SK-N-MC (cell line): ENCODE results near the gene TNFSF9.

Experiments
- DNase-seq: peaks from one replicate; pipeline ENCODE4 v3.0.0-alpha.2; 2011; ENCODE audit warnings: low read depth, low spot score
- H3K27ac ChIP-seq: fragments of 200-600 bp; sonication (generic); 2 replicates; pipeline ENCODE4 v1.5.1; 2016; ENCODE audit warnings: mixed run types
- H3K36me3 ChIP-seq: fragments of 200-600 bp; sonication (generic); 2 replicates; pipeline ENCODE4 v1.6.1; 2017; ENCODE audit warnings: antibody characterized with exemption, low read length, mixed read lengths; ENCODE audit not compliant: insufficient read depth
- H3K4me3 ChIP-seq: fragments of 200-600 bp; sonication (generic); 2 replicates; pipeline ENCODE4 v1.5.1; 2016
- H3K9ac ChIP-seq: fragments of 200-600 bp; sonication (generic); 2 replicates; pipeline ENCODE4 v1.8.0; 2017; ENCODE audit warnings: mixed run types, mixed read lengths; ENCODE audit not compliant: insufficient read length
- H3K9me3 ChIP-seq: fragments of 200-600 bp; sonication (generic); 2 replicates; pipeline ENCODE4 v1.6.1; 2017; ENCODE audit warnings: low read depth, mild to moderate bottlenecking, antibody characterized with exemption, low read length, moderate library complexity, mixed read lengths
- EZH2 ChIP-seq: fragments of 200-600 bp; sonication (generic); IDR thresholded peaks from one replicate; pipeline ENCODE4 v1.6.1; 2017; ENCODE audit warnings: antibody characterized with exemption
- FOXP2 ChIP-seq: optimal IDR thresholded peaks from 2 replicates; pipeline ENCODE3; 2011; ENCODE audit warnings: mild to moderate bottlenecking, moderate library complexity; ENCODE audit not compliant: insufficient read depth; ENCODE audit errors: extremely low read length, control extremely low read depth
- POLR2AphosphoS5 ChIP-seq: IDR thresholded peaks from 2 replicates; pipeline ENCODE4 v1.6.1; 2012; ENCODE audit warnings: mild to moderate bottlenecking, low read depth, low read length, borderline replicate concordance

The TNFSF9 gene

GRCh38 chr19:6530386-6531162 is at the start of gene TNFSF9:
TSS of gene TNFSF9 (plus strand) at chr19:6531026. CDS start at chr19:6531037, 11 bp downstream.
- peak; percentile 72 for DNase-seq
- TF ChIP-seq FOXP2: no peak
- TF ChIP-seq POLR2AphosphoS5: peak; percentile 98
- TF ChIP-seq EZH2: no peak
- Histone ChIP-seq H3K9me3 (no peaks in the 10 kb centered on the region), H3K27ac (peak within 1 kb of the TSS; percentile 87), H3K9ac (peak within 1 kb of the TSS; percentile 93), H3K36me3 (peaks cover 10% of the 10 kb centered on the region), H3K4me3 (peak within 1 kb of the TSS; percentile 92)

GRCh38 chr19:6481541-6482342 is 49.1 kb upstream of the TNFSF9 start, which contains the start of gene DENND1C:
TSS of gene DENND1C (minus strand) at chr19:6481787. CDS start at chr19:6481695, 92 bp downstream.
- Histone ChIP-seq H3K27ac (no peak within 1 kb of the TSS), H3K9me3 (no peaks in the 10 kb centered on the region), H3K9ac (no peak within 1 kb of the TSS), H3K4me3 (no peak within 1 kb of the TSS), H3K36me3 (no peaks in the 10 kb centered on the region)
- DNase-seq: no peak
- TF ChIP-seq POLR2AphosphoS5: no peak

GRCh38 chr19:6482343-6482686 is 48.5 kb upstream of the TNFSF9 start:
- DNase-seq: no peak
- no peak overlapping the region for H3K4me3 ChIP-seq
- no peak overlapping the region for H3K27ac ChIP-seq
- H3K9me3 ChIP-seq: no peaks in the 10 kb centered on the region
- no peaks in the 10 kb centered on the region for H3K36me3 ChIP-seq
- no peak overlapping the region for H3K9ac ChIP-seq
- TF ChIP-seq EZH2 (no peak), POLR2AphosphoS5 (no peak), FOXP2 (no peak)

- no peak overlapping the region for H3K4me3 ChIP-seq
- TF ChIP-seq POLR2AphosphoS5: no peak
- TF ChIP-seq EZH2: no peak
- TF ChIP-seq FOXP2: no peak
- H3K9me3 ChIP-seq: no peaks in the 10 kb centered on the region
- no peak overlapping the region for H3K9ac ChIP-seq
- DNase-seq: no peak
- no peaks in the 10 kb centered on the region for H3K36me3 ChIP-seq
- H3K27ac ChIP-seq: no peak overlapping the region
Measured at GRCh38 chr19:6483235-6483634, 47.6 kb upstream of the TNFSF9 start.

GRCh38 chr19:6484230-6484629 is 46.6 kb upstream of the TNFSF9 start:
- DNase-seq: no peak
- Histone ChIP-seq H3K9ac (no peak overlapping the region), H3K4me3 (no peak overlapping the region), H3K9me3 (no peaks in the 10 kb centered on the region), H3K36me3 (no peaks in the 10 kb centered on the region), H3K27ac (no peak overlapping the region)
- TF ChIP-seq FOXP2: no peak
- no peak for TF ChIP-seq EZH2
- TF ChIP-seq POLR2AphosphoS5: no peak

- TF ChIP-seq FOXP2 (no peak), EZH2 (no peak), POLR2AphosphoS5 (no peak)
Measured at GRCh38 chr19:6484831-6485230, 46.0 kb upstream of the TNFSF9 start.

GRCh38 chr19:6489278-6490061 is 41.4 kb upstream of the TNFSF9 start:
- TF ChIP-seq EZH2 (no peak), POLR2AphosphoS5 (no peak), FOXP2 (no peak)
- no peaks in the 10 kb centered on the region for H3K9me3 ChIP-seq
- H3K27ac ChIP-seq: no peak overlapping the region
- H3K9ac ChIP-seq: no peak overlapping the region
- no peak for DNase-seq
- H3K4me3 ChIP-seq: no peak overlapping the region
- no peaks in the 10 kb centered on the region; the same call in 1 of the 2 replicates for H3K36me3 ChIP-seq

More at GRCh38 chr19:6484831-6485230, 46.0 kb upstream of the TNFSF9 start:
- no peak overlapping the region for H3K9ac ChIP-seq
- H3K4me3 ChIP-seq: no peak overlapping the region
- DNase-seq: no peak
- no peaks in the 10 kb centered on the region for H3K36me3 ChIP-seq
- H3K27ac ChIP-seq: no peak overlapping the region
- H3K9me3 ChIP-seq: no peaks in the 10 kb centered on the region

GRCh38 chr19:6490134-6490533 is 40.7 kb upstream of the TNFSF9 start:
- Histone ChIP-seq H3K9ac (no peak overlapping the region), H3K4me3 (no peak overlapping the region), H3K36me3 (no peaks in the 10 kb centered on the region; the same call in 1 of the 2 replicates), H3K27ac (no peak overlapping the region), H3K9me3 (no peaks in the 10 kb centered on the region)
- no peak for DNase-seq
- TF ChIP-seq POLR2AphosphoS5 (no peak), EZH2 (no peak), FOXP2 (no peak)
